H1 (cell line): Measurements from ENCODE around the gene MLH3. TPM values are rescaled to one million over a fixed set of nuclear protein-coding genes. Genes with fewer than 3 reads are reported as not detected.

Experiments used
- CTCF ChIA-PET: fragments of 300-600 bp; sonication (Branson Sonifier 250); formaldehyde crosslinking; loops from one replicate; lab custom pipeline; 2021; ENCODE audit not compliant: partially characterized antibody; lab: Charles Lee
- POLR2A ChIA-PET: fragments of 300-600 bp; sonication (Branson Sonifier 250); formaldehyde crosslinking; loops from one replicate; lab custom pipeline; 2021; ENCODE audit warnings: inconsistent platforms; ENCODE audit not compliant: partially characterized antibody; lab: Charles Lee
- DNase-seq, 2 experiments: peaks; one replicate each; pipeline versions ENCODE4 v3.0.0 to v3.0.0-alpha.2; 2010 to 2022; ENCODE audit warnings: low spot score in 2 of 2, low read depth in 1 of 2, mixed read lengths in 1 of 2
- FAIRE-seq: peaks from 2 replicates; lab custom pipeline; 2011; peaks lifted over from hg19 to GRCh38; lab: Jason Lieb, UNC
- H2AFZ ChIP-seq: 2 replicates; pipeline ENCODE4 v1.8.1; 2012; ENCODE audit warnings: low read length, inconsistent platforms
- H2AK5ac ChIP-seq: 2 replicates; pipeline ENCODE4 v1.6.1; 2013; ENCODE audit warnings: low read depth, low read length
- H2BK120ac ChIP-seq: replicated peaks from 2 replicates; pipeline ENCODE3; 2013; ENCODE audit warnings: low read depth, low read length, inconsistent platforms
- H2BK12ac ChIP-seq: 2 replicates; pipeline ENCODE4 v1.6.1; 2013; ENCODE audit warnings: low read depth, low read length
- H2BK15ac ChIP-seq: 2 replicates; pipeline ENCODE4 v1.6.1; 2013; ENCODE audit warnings: low read length
- H2BK20ac ChIP-seq: 2 replicates; pipeline ENCODE4 v1.6.1; 2013; ENCODE audit warnings: low read length
- H2BK5ac ChIP-seq: 2 replicates; pipeline ENCODE4 v1.6.1; 2013; ENCODE audit warnings: low read depth, low read length
- H3K14ac ChIP-seq: 2 replicates; pipeline ENCODE4 v1.6.1; 2013; ENCODE audit warnings: inconsistent platforms; ENCODE audit not compliant: insufficient read length
- H3K18ac ChIP-seq: 2 replicates; pipeline ENCODE4 v1.6.1; 2013; ENCODE audit warnings: low read length; ENCODE audit errors: extremely low read depth
- H3K23ac ChIP-seq: 2 replicates; pipeline ENCODE4 v1.6.1; 2013; ENCODE audit warnings: inconsistent platforms; ENCODE audit not compliant: insufficient read length
- H3K23me2 ChIP-seq: 2 replicates; pipeline ENCODE4 v1.6.1; 2013; ENCODE audit warnings: low read depth, low read length
- H3K27ac ChIP-seq: 2 replicates; pipeline ENCODE4 v1.6.1; 2011; ENCODE audit warnings: low read depth, low read length, inconsistent platforms
- H3K27me3 ChIP-seq, 4 experiments: replicated peaks in 1 of 4; 1 replicate in 1 of 4; 2 replicates in 3 of 4; pipeline versions ENCODE4 v1.6.1 to v1.8.1; 2011 to 2013; ENCODE audit warnings: low read length in 3 of 4, mild to moderate bottlenecking in 3 of 4, inconsistent platforms in 2 of 4, mixed read lengths in 2 of 4, moderate library complexity in 1 of 4; ENCODE audit not compliant: control insufficient read depth in 3 of 4, insufficient read depth in 3 of 4; ENCODE audit errors: extremely low read depth in 1 of 4
- H3K36me3 ChIP-seq, 4 experiments: 2 replicates each; pipeline versions ENCODE4 v1.6.1 to v1.8.1; 2011 to 2013; ENCODE audit warnings: mild to moderate bottlenecking in 4 of 4, low read length in 3 of 4, moderate library complexity in 2 of 4, control low read depth in 1 of 4, inconsistent platforms in 1 of 4; ENCODE audit not compliant: insufficient read depth in 4 of 4, control insufficient read depth in 2 of 4
- H3K4ac ChIP-seq: replicated peaks from 2 replicates; pipeline ENCODE3; 2013; ENCODE audit warnings: low read length, low read depth, mixed read lengths, inconsistent platforms; ENCODE audit not compliant: insufficient read length
- H3K4me1 ChIP-seq, 4 experiments: replicated peaks in 1 of 4; 1 replicate in 1 of 4; 2 replicates in 3 of 4; pipeline versions ENCODE4 v1.6.1 to v1.8.1; 2011 to 2013; ENCODE audit warnings: low read length in 3 of 4, inconsistent platforms in 2 of 4, mixed read lengths in 1 of 4; ENCODE audit not compliant: insufficient read depth in 4 of 4, control insufficient read depth in 3 of 4
- H3K4me2 ChIP-seq, 2 experiments: 2 replicates each; pipeline versions ENCODE4 v1.6.1 to v1.8.1; 2011 to 2013; ENCODE audit warnings: low read depth in 2 of 2, low read length in 2 of 2, control low read depth in 1 of 2, inconsistent platforms in 1 of 2, mild to moderate bottlenecking in 1 of 2; ENCODE audit not compliant: insufficient read depth in 1 of 2
- H3K4me3 ChIP-seq, 4 experiments: fragments of 200-600, 300-600 bp in 1 of 4; sonication (generic), shearing (Covaris generic), sonication (Bioruptor Twin) in 1 of 4; 2 replicates each; pipeline versions ENCODE4 v1.5.1 to v1.8.1; 2011 to 2016; ENCODE audit warnings: low read length in 4 of 4, low read depth in 3 of 4, control low read depth in 2 of 4, inconsistent platforms in 2 of 4, mild to moderate bottlenecking in 2 of 4, mixed read lengths in 1 of 4, moderate library complexity in 1 of 4; ENCODE audit not compliant: insufficient read depth in 2 of 4; ENCODE audit errors: extremely low read depth in 1 of 4
- H3K56ac ChIP-seq: replicated peaks from 2 replicates; pipeline ENCODE3; 2013; ENCODE audit warnings: low read depth, mild to moderate bottlenecking, mixed read lengths, low read length, inconsistent platforms; ENCODE audit not compliant: insufficient read length
- H3K79me1 ChIP-seq: 2 replicates; pipeline ENCODE4 v1.6.1; 2013; ENCODE audit warnings: low read depth, low read length, control low read depth
- H3K79me2 ChIP-seq, 2 experiments: 2 replicates each; pipeline versions ENCODE4 v1.6.1 to v1.8.1; 2012 to 2013; ENCODE audit warnings: low read length in 2 of 2, mild to moderate bottlenecking in 2 of 2, inconsistent platforms in 1 of 2; ENCODE audit not compliant: insufficient read depth in 2 of 2, control insufficient read depth in 1 of 2
- H3K9ac ChIP-seq, 4 experiments: replicated peaks in 1 of 4; 1 replicate in 1 of 4; 2 replicates in 3 of 4; pipeline versions ENCODE4 v1.6.1 to v1.8.1; 2011 to 2013; ENCODE audit warnings: low read depth in 3 of 4, low read length in 3 of 4, control low read depth in 2 of 4, mild to moderate bottlenecking in 2 of 4, moderate library complexity in 2 of 4, inconsistent platforms in 1 of 4; ENCODE audit errors: extremely low read depth in 1 of 4
- H3K9me3 ChIP-seq, 2 experiments: 2 replicates each; pipeline versions ENCODE4 v1.6.1 to v1.8.1; 2012 to 2013; ENCODE audit warnings: mild to moderate bottlenecking in 2 of 2, moderate library complexity in 2 of 2, control low read depth in 1 of 2, inconsistent platforms in 1 of 2, low read depth in 1 of 2, low read length in 1 of 2, mixed read lengths in 1 of 2; ENCODE audit not compliant: insufficient read depth in 2 of 2
- H4K20me1 ChIP-seq, 2 experiments: replicated peaks in 1 of 2; 2 replicates each; pipeline versions ENCODE3 to v1.8.1; 2011 to 2013; ENCODE audit warnings: inconsistent platforms in 2 of 2, low read length in 2 of 2, mild to moderate bottlenecking in 1 of 2; ENCODE audit not compliant: insufficient read depth in 2 of 2, control insufficient read depth in 1 of 2
- H4K5ac ChIP-seq: 2 replicates; pipeline ENCODE4 v1.6.1; 2013; ENCODE audit warnings: low read length, low read depth, mixed read lengths, inconsistent platforms; ENCODE audit not compliant: insufficient read length
- H4K8ac ChIP-seq: 2 replicates; pipeline ENCODE4 v1.8.0; 2013; ENCODE audit warnings: mild to moderate bottlenecking, moderate library complexity, low read length, inconsistent platforms; ENCODE audit not compliant: insufficient read depth; ENCODE audit errors: extremely low read depth
- H4K91ac ChIP-seq: replicated peaks from 2 replicates; pipeline ENCODE3; 2013; ENCODE audit warnings: low read length, mixed read lengths, inconsistent platforms; ENCODE audit not compliant: insufficient read length
- EGR1 ChIP-seq: IDR thresholded peaks from 2 replicates; pipeline ENCODE4 v1.6.1; 2011; ENCODE audit warnings: low read depth, low read length, borderline replicate concordance
- EP300 ChIP-seq, 2 experiments: IDR thresholded peaks; 1 replicate in 1 of 2; 2 replicates in 1 of 2; pipeline ENCODE4 v1.6.1; 2011 to 2012; ENCODE audit warnings: low read depth in 2 of 2, low read length in 2 of 2, mild to moderate bottlenecking in 2 of 2, borderline replicate concordance in 1 of 2, inconsistent platforms in 1 of 2, moderate library complexity in 1 of 2
- FOSL1 ChIP-seq: IDR thresholded peaks from 2 replicates; pipeline ENCODE4 v1.6.1; 2011; ENCODE audit warnings: mild to moderate bottlenecking, low read depth, low read length, moderate library complexity; ENCODE audit not compliant: insufficient read depth
- KDM1A ChIP-seq: fragments of 200-600, 300-600 bp; sonication (generic); IDR thresholded peaks from 2 replicates; pipeline ENCODE4 v1.7.1; 2016; ENCODE audit warnings: mild to moderate bottlenecking, low read length, borderline replicate concordance
- KDM5A ChIP-seq: fragments of 200-600 bp; IDR thresholded peaks from 2 replicates; pipeline ENCODE4 v1.7.1; 2012; ENCODE audit warnings: mild to moderate bottlenecking, low read length, inconsistent platforms, mixed read lengths
- MAFK ChIP-seq: IDR thresholded peaks from 2 replicates; pipeline ENCODE4 v1.6.1; 2012; ENCODE audit warnings: low read depth, mild to moderate bottlenecking, improper control_type of control experiment, low read length
- PHF8 ChIP-seq: fragments of 200-600 bp; sonication (generic); conservative IDR thresholded peaks from 2 replicates; pipeline ENCODE4 v1.7.1; 2012; ENCODE audit warnings: low read depth, mild to moderate bottlenecking, inconsistent platforms, low read length, moderate library complexity
- RAD21 ChIP-seq, 2 experiments: IDR thresholded peaks in 1 of 2; conservative IDR thresholded peaks in 1 of 2; 2 replicates each; pipeline ENCODE4 v1.6.1; 2011; ENCODE audit warnings: low read depth in 2 of 2, low read length in 2 of 2, improper control_type of control experiment in 1 of 2, inconsistent platforms in 1 of 2, mild to moderate bottlenecking in 1 of 2, moderate library complexity in 1 of 2
- TEAD4 ChIP-seq: IDR thresholded peaks from 2 replicates; pipeline ENCODE4 v1.6.1; 2012; ENCODE audit warnings: low read depth, low read length, inconsistent platforms, mixed read lengths
- WGBS, 2 experiments: shearing (Covaris generic) in 1 of 2; methylation state at CpG; one replicate each; pipeline versions ENCODE4 v1.1.6 to v1.1.7; 2013 to 2015; ENCODE audit warnings: low lambda C conversion rate in 2 of 2, mixed read lengths in 2 of 2, inconsistent platforms in 1 of 2, low coverage in 1 of 2, missing lambda C conversion rate in 1 of 2; ENCODE audit not compliant: insufficient replicate concordance in 2 of 2, insufficient coverage in 1 of 2, insufficient read length in 1 of 2; ENCODE audit errors: extremely low coverage in 1 of 2, missing lambda C conversion rate in 1 of 2; 5-methylcytosine and 5-hydroxymethylcytosine counted together
- polyA plus RNA-seq, 7 experiments: library from polyadenylated mRNA; depleted of rRNA in 3 of 7; stranded (reverse) in 5 of 7; unstranded in 2 of 7; fragments of >200 nt in 5 of 7; fragments of 200-250 nt in 2 of 7; gene quantifications; 1 replicate in 5 of 7; 2 replicates in 1 of 7; 4 replicates in 1 of 7; pipeline versions ENCODE4 v1.2.1 to v1.2.3, GENCODE V29; 2011 to 2013; ENCODE audit warnings: missing spikeins in 2 of 7, mixed read lengths in 2 of 7
- total RNA-seq: library from RNA; stranded (reverse); fragmentation: NEBNext Ultra II Directional; extraction: Animal tissue kit (Norgen Biotek cat#: 25700); gene quantifications from 2 replicates; pipeline ENCODE4 v1.2.1, GENCODE V29; 2021
- TF ChIP-seq, protein P1 (sequence below): IDR thresholded peaks from 2 replicates; pipeline ENCODE4 v1.6.1; 2012; ENCODE audit warnings: inconsistent platforms

MLH3 gene
- total and polyA plus RNA-seq, 2 of the 8 experiments (the other 6 are each of a cell fraction or from before 2014, with no cell fraction given) = 9.3 to 20.1 TPM

GRCh38 chr14:75063491-75064204, 12.4 kb upstream of the MLH3 start, which contains the start of gene ACYP1:
Gene ACYP1 (minus strand): TSS chr14:75064024. CDS start chr14:75063553, 471 bp downstream.
- H3K4me3 ChIP-seq = peak within 1 kb of the TSS; percentile 70 to 87 (median 79)
- peaks cover 10% of the 10 kb centered on the region for H3K23me2 ChIP-seq
- no peak within 1 kb of the TSS for H4K91ac ChIP-seq
- peaks cover 5% of the 10 kb centered on the region for H3K79me1 ChIP-seq
- H2BK15ac ChIP-seq = no peak within 1 kb of the TSS
- H3K4ac ChIP-seq = no peak within 1 kb of the TSS
- no peak within 1 kb of the TSS for H3K27ac ChIP-seq
- peak; percentile 80 to 99 for DNase-seq
- no peak within 1 kb of the TSS; the same call in none of the 2 replicates for H3K18ac ChIP-seq
- H4K20me1 ChIP-seq = no peaks in the 10 kb centered on the region
- peak within 1 kb of the TSS; percentile 43 for H3K56ac ChIP-seq
- H3K36me3 ChIP-seq = peaks cover 0 to 9% (median 3%) of the 10 kb centered on the region in 4 experiments; a peak in 2 of 8 replicates
- no peak within 1 kb of the TSS for H2AK5ac ChIP-seq
- peak within 1 kb of the TSS; percentile 21 to 86 (median 65); a peak in 6 of 7 replicates for H3K9ac ChIP-seq
- H3K27me3 ChIP-seq = no peaks in the 10 kb centered on the region
- no peaks in the 10 kb centered on the region for H3K9me3 ChIP-seq
- peaks cover 0 to 21% of the 10 kb centered on the region in 2 experiments; a peak in 2 of 4 replicates for H3K79me2 ChIP-seq
- H3K23ac ChIP-seq = no peak within 1 kb of the TSS
- ChIA-PET CTCF (interaction anchor here (1.1 to 5.0 kb wide), 9 partner anchors 15 to 240 kb away, joined by 3 to 34 read pairs (median 3); no protein-coding TSS in a partner anchor), POLR2A (interaction anchor here (0.7 to 2.2 kb wide), 11 partner anchors 8 to 157 kb away, joined by 3 to 6 read pairs (median 3); no protein-coding TSS in a partner anchor)
- H2BK20ac ChIP-seq = no peak within 1 kb of the TSS
- H2BK5ac ChIP-seq = peak within 1 kb of the TSS; percentile 47; the same call in 1 of the 2 replicates
- no peak within 1 kb of the TSS for H2BK120ac ChIP-seq
- H4K8ac ChIP-seq = peak within 1 kb of the TSS; percentile 62
- 4% methylated on average over 32 of the region's 34 CpGs; no CpG with 5 or more reads in 1 of the 2 experiments for WGBS, 2 experiments
- no peak within 1 kb of the TSS for H2BK12ac ChIP-seq
- H2AFZ ChIP-seq = peak within 1 kb of the TSS; percentile 43; the same call in 1 of the 2 replicates
- H3K4me1 ChIP-seq = no peaks in the 10 kb centered on the region; a peak in 2 of 7 replicates
- H3K4me2 ChIP-seq = peak within 1 kb of the TSS; percentile 80 to 98
- no peak within 1 kb of the TSS for H4K5ac ChIP-seq
- H3K14ac ChIP-seq = no peak within 1 kb of the TSS
- FAIRE-seq = peak; percentile 24
- TF ChIP-seq TEAD4 (no peak), FOSL1 (no peak), EP300 (IDR thresholded peaks at IDR 0.05; ENCODE audit: borderline replicate concordance in 1 of 2, low read depth in 2 of 2, low read length in 2 of 2) (no peak), KDM1A (peak; percentile 71; the same call in 1 of the 2 replicates), EGR1 (no peak), KDM5A (no peak), MAFK (no peak), RAD21 (IDR thresholded peaks at IDR 0.05 in 1 of 2, conservative IDR thresholded peaks at IDR 0.05 in 1 of 2; ENCODE audit: low read depth in 2 of 2, low read length in 2 of 2) (no peak), PHF8 (peak; percentile 67)
- TF ChIP-seq, protein P1, sequence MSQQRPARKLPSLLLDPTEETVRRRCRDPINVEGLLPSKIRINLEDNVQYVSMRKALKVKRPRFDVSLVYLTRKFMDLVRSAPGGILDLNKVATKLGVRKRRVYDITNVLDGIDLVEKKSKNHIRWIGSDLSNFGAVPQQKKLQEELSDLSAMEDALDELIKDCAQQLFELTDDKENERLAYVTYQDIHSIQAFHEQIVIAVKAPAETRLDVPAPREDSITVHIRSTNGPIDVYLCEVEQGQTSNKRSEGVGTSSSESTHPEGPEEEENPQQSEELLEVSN = no peak
